ENCODE measurements around the gene KANK3. TPM values are rescaled to one million over a fixed set of nuclear protein-coding genes. Genes with fewer than 3 reads are reported as not detected.
"Not testable (repeated sequence)": the region's sequence is repeated elsewhere in the genome, so short reads cannot be mapped to it uniquely, and the experiment has no call there.

Gene KANK3
- polyA plus RNA-seq, 1 donor from 2014 or later: 2.8 TPM

DNA sequence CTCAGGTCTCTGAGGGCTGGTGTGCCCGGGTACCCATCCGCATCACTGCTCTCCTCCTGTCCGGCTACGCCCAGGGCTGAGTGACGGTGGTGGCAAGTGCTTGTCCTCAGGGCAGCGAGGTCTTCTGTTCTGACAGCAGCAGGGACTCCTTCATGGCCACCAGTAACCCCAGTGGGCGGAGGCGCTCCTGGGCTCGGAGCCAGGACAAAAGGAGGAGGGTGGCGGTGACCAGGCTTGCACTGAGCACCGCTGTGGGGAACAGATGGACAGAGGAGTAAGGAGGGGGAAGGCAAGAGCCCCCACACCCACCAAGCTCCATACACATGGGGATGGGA is 40.7 kb downstream of the KANK3 start:
- H3K27me3 ChIP-seq (ENCODE audit: insufficient read depth, low read depth, low read length): no peaks in the 10 kb centered on the region
- no peak overlapping the region for H2AFZ ChIP-seq (ENCODE audit: low read depth, low read length)
- H3K4me3 ChIP-seq (ENCODE audit: low read length): no peak overlapping the region
- no peaks in the 10 kb centered on the region for H3K9me3 ChIP-seq (ENCODE audit: low read length)
- no peaks in the 10 kb centered on the region for H3F3A ChIP-seq (ENCODE audit: insufficient read depth, low read length, poor library complexity, severe bottlenecking)
- H3K36me3 ChIP-seq (ENCODE audit: insufficient read depth, low read length): no peaks in the 10 kb centered on the region
- H3K9ac ChIP-seq (ENCODE audit: low read length): no peak overlapping the region
- TF ChIP-seq EP300 (conservative IDR thresholded peaks at IDR 0.05; ENCODE audit: poor library complexity, severe bottlenecking) (no peak), POLR2AphosphoS5 (IDR thresholded peaks at IDR 0.05) (no peak), TAF1 (IDR thresholded peaks at IDR 0.05; ENCODE audit: low read depth) (no peak), MXI1 (conservative IDR thresholded peaks at IDR 0.05; ENCODE audit: poor library complexity, severe bottlenecking) (no peak), RAD21 (conservative IDR thresholded peaks at IDR 0.05) (no peak), SMC3 (conservative IDR thresholded peaks at IDR 0.05; ENCODE audit: poor library complexity) (no peak), EZH2 (IDR thresholded peaks at IDR 0.05; ENCODE audit: borderline replicate concordance, insufficient read depth, low read length, poor library complexity, severe bottlenecking) (no peak)
- TF ChIP-seq, protein P1, sequence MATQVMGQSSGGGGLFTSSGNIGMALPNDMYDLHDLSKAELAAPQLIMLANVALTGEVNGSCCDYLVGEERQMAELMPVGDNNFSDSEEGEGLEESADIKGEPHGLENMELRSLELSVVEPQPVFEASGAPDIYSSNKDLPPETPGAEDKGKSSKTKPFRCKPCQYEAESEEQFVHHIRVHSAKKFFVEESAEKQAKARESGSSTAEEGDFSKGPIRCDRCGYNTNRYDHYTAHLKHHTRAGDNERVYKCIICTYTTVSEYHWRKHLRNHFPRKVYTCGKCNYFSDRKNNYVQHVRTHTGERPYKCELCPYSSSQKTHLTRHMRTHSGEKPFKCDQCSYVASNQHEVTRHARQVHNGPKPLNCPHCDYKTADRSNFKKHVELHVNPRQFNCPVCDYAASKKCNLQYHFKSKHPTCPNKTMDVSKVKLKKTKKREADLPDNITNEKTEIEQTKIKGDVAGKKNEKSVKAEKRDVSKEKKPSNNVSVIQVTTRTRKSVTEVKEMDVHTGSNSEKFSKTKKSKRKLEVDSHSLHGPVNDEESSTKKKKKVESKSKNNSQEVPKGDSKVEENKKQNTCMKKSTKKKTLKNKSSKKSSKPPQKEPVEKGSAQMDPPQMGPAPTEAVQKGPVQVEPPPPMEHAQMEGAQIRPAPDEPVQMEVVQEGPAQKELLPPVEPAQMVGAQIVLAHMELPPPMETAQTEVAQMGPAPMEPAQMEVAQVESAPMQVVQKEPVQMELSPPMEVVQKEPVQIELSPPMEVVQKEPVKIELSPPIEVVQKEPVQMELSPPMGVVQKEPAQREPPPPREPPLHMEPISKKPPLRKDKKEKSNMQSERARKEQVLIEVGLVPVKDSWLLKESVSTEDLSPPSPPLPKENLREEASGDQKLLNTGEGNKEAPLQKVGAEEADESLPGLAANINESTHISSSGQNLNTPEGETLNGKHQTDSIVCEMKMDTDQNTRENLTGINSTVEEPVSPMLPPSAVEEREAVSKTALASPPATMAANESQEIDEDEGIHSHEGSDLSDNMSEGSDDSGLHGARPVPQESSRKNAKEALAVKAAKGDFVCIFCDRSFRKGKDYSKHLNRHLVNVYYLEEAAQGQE (IDR thresholded peaks at IDR 0.05; ENCODE audit: borderline replicate concordance): no peak
- TF ChIP-seq, protein P2, sequence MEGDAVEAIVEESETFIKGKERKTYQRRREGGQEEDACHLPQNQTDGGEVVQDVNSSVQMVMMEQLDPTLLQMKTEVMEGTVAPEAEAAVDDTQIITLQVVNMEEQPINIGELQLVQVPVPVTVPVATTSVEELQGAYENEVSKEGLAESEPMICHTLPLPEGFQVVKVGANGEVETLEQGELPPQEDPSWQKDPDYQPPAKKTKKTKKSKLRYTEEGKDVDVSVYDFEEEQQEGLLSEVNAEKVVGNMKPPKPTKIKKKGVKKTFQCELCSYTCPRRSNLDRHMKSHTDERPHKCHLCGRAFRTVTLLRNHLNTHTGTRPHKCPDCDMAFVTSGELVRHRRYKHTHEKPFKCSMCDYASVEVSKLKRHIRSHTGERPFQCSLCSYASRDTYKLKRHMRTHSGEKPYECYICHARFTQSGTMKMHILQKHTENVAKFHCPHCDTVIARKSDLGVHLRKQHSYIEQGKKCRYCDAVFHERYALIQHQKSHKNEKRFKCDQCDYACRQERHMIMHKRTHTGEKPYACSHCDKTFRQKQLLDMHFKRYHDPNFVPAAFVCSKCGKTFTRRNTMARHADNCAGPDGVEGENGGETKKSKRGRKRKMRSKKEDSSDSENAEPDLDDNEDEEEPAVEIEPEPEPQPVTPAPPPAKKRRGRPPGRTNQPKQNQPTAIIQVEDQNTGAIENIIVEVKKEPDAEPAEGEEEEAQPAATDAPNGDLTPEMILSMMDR (IDR thresholded peaks at IDR 0.05; ENCODE audit: poor library complexity, severe bottlenecking): no peak
- no peaks in the 10 kb centered on the region for H4K20me1 ChIP-seq (ENCODE audit: insufficient read depth)
- no peak overlapping the region for H3K4me2 ChIP-seq (ENCODE audit: low read length)
- H3K27ac ChIP-seq (ENCODE audit: low read length): no peak overlapping the region
- H3K79me2 ChIP-seq (replicated peaks; ENCODE audit: insufficient read depth, low read length): peaks cover 7% of the 10 kb centered on the region
- H3K9me2 ChIP-seq (ENCODE audit: insufficient read depth, low read length): no peaks in the 10 kb centered on the region

DNA sequence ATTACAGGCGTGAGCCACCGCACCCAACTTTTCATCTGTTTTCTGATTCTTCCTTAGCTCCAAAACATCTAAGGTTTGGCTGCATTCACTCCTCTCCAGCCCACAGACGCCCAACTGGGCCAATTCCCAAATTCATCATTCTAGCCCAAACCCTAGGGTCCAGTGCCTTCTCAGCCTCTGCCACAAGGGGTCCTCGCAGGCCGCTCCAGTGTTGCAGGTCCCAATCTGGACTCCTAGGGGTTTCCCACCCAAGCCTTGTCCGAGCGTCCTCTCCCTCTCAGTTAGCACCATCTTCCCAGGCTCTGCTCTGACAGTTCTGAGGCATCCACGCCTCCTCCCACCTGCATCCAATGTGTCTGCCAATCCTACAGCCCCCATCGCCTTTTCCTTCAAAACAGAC is 51.7 kb downstream of the KANK3 start:
- not testable (repeated sequence) for H2AFZ ChIP-seq (ENCODE audit: low read depth, low read length); H3K36me3 ChIP-seq (ENCODE audit: insufficient read depth, low read length); H3K4me2 ChIP-seq (ENCODE audit: low read length); H3K9me3 ChIP-seq (ENCODE audit: low read length); H3K9me2 ChIP-seq (ENCODE audit: insufficient read depth, low read length); H3K9ac ChIP-seq (ENCODE audit: low read length); H3K27me3 ChIP-seq (ENCODE audit: insufficient read depth, low read depth, low read length); H3K27ac ChIP-seq (ENCODE audit: low read length); H3F3A ChIP-seq (ENCODE audit: insufficient read depth, low read length, poor library complexity, severe bottlenecking); H4K20me1 ChIP-seq (ENCODE audit: insufficient read depth); H3K79me2 ChIP-seq (replicated peaks; ENCODE audit: insufficient read depth, low read length); H3K4me3 ChIP-seq (ENCODE audit: low read length)

DNA sequence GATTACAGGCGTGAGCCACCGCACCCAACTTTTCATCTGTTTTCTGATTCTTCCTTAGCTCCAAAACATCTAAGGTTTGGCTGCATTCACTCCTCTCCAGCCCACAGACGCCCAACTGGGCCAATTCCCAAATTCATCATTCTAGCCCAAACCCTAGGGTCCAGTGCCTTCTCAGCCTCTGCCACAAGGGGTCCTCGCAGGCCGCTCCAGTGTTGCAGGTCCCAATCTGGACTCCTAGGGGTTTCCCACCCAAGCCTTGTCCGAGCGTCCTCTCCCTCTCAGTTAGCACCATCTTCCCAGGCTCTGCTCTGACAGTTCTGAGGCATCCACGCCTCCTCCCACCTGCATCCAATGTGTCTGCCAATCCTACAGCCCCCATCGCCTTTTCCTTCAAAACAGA is 66.6 kb downstream of the KANK3 start:
- H3K9me3 ChIP-seq (ENCODE audit: low read length); H3K4me2 ChIP-seq (ENCODE audit: low read length); H3K27me3 ChIP-seq (ENCODE audit: insufficient read depth, low read depth, low read length); H4K20me1 ChIP-seq (ENCODE audit: insufficient read depth); H3K36me3 ChIP-seq (ENCODE audit: insufficient read depth, low read length); H3K9ac ChIP-seq (ENCODE audit: low read length); H2AFZ ChIP-seq (ENCODE audit: low read depth, low read length); H3K4me3 ChIP-seq (ENCODE audit: low read length); H3K79me2 ChIP-seq (replicated peaks; ENCODE audit: insufficient read depth, low read length); H3K27ac ChIP-seq (ENCODE audit: low read length); H3F3A ChIP-seq (ENCODE audit: insufficient read depth, low read length, poor library complexity, severe bottlenecking); H3K9me2 ChIP-seq (ENCODE audit: insufficient read depth, low read length): not testable (repeated sequence)

Small RNA genes within 50 kb of the gene (small RNA-seq; reads per million reads assigned to genes)
- gene MIR4999: 0.08 to 2.2 (median 1.2) reads per million in 3 experiments

Other genes starting within 250 kb of the KANK3 start
- gene FBN3, start 193.7 kb downstream of the KANK3 start, polyA plus RNA-seq: 32.7 and 52.7 TPM in 2 replicates
- gene CERS4, start 133.9 kb downstream of the KANK3 start, polyA plus RNA-seq: 55.5 and 59.3 TPM in 2 replicates
- 89.6 and 98.2 TPM in 2 replicates for gene CD320, start 34.9 kb downstream of the KANK3 start, polyA plus RNA-seq
- gene NDUFA7, start 21.9 kb downstream of the KANK3 start, polyA plus RNA-seq: 37.3 and 48.0 TPM in 2 replicates
- gene RPS28, start 21.8 kb downstream of the KANK3 start, polyA plus RNA-seq: 192 and 196 TPM in 2 replicates
- gene ANGPTL4, start 20.9 kb upstream of the KANK3 start, polyA plus RNA-seq: not detected in 2 replicates
- 71.1 and 84.2 TPM in 2 replicates for gene RAB11B, start 47.1 kb upstream of the KANK3 start, polyA plus RNA-seq
- 57.3 and 67.9 TPM in 2 replicates for gene MARCHF2, start 70.0 kb upstream of the KANK3 start, polyA plus RNA-seq
- 91.7 and 113 TPM in 2 replicates for gene HNRNPM, start 101.7 kb upstream of the KANK3 start, polyA plus RNA-seq
- 0.62 and 1.5 TPM in 2 replicates for gene PRAM1, start 159.4 kb upstream of the KANK3 start, polyA plus RNA-seq
- 3.4 and 13.4 TPM in 2 replicates for gene ZNF414, start 170.9 kb upstream of the KANK3 start, polyA plus RNA-seq
- 0.40 TPM in 2 replicates for gene MYO1F, start 234.2 kb upstream of the KANK3 start, polyA plus RNA-seq

Measured in neural cell (in vitro differentiated cells).